Measurements from ENCODE around the gene TFAP2C.
"Not testable (repeated sequence)": the region's sequence is repeated elsewhere in the genome, so short reads cannot be mapped to it uniquely, and the experiment has no call there.

TFAP2C gene

DNA sequence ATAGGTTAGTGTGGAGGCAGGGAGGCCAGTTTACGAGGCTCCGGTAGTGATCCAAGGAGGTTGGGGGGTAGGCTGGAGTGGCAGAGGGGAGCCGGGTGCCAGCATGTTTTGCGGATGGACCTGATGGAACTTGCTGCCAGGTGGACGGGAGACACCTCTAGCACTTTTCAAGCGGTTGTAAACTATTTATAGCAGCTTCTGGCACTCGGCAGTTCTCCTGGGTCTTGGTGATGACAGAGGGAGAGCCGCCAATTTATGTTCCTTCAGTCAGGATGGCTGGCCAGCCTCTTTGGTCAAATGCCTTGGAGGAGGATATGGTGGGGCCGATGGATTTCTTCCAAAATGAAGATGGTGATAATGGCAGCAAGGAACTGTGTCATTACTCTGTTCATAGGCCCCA lies 28.8 kb downstream of the TFAP2C start:
- no peak for DNase-seq

DNA sequence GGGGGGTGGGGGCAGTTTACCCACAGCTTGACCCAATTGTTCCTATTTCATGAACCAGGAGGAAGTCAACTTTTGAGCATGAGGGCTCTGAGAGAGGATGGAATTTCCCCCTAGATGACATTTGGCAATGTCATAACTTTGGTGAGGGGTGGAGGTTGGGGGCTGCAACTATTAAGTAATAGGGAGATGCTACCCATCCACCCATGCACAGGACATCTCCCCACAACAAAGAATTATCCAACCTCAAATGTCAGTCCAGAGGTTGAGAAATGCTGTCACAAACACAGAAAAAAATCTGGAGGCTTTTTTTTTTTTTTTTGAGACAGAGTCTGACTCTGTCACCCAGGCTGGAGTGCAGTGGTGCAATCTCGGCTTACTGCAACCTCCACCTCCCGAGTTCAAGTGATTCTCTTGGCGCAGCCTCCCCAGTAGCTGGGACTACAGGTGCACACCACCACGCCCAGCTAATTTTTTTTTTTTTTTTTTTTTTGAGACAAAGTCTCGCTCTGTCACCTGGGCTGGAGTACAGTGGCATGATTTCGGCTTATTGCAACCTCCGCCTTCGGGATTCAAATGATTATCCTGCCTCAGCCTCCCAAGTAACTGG lies 29.3 kb downstream of the TFAP2C start:
- DNase-seq: not testable (repeated sequence)

DNA sequence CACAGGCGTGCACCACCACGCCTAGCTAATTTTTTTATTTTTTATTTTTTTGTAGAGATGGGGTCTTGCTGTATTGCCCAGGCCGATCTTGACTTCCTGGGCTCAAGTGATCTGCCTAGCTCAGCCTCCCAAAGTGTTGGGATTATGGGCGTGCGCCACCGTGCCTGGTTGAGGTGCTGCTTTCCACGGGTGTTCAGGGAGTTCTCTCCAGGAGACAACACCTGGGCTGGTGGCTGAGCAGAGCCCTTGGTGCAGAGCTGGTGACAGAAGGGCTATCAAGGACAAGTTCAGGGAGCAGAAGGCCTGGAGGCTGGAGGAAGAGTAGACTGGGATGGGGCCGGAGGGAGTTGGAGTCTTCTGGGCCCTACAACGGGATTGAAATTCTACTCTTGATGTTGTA lies 34.6 kb downstream of the TFAP2C start:
- no peak for DNase-seq

DNA sequence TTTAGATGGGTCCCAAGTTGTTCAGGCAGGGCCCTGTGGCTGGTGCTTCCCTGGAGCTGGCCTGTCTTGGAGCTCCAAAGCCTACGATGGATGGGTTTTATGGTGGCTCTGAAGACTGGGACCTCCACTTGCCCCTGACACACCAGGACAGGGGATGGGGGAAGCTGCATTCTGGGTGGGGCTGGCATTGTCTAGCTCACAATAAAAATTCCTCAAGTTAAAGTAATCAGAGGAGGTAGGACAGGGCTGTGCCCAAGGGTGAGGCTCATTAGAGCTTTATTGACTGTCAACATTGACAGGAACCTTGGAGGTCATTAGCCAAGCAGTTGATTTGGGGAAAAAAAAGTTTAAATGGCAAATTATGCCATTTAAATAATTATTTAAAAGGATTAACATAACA lies 35.7 kb downstream of the TFAP2C start:
- DNase-seq: no peak

DNA sequence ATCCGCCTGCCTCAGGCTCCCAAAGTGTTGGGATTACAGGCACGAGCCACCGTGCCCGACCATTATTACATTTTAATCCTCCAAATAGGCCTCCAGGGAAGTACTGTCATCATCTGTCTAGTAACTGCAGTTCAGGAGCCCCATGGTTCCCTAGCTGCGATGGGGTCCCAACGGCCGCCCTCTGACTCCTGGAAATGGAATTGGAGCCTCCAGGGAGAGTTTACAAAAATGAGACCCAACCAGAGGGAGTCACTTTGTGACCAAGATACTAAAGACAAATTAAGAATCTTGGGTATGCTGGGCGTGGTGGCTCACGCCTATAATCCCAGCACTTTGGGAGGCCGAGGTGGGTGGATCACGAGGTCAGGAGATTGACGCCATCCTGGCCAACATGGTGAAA lies 36.7 kb downstream of the TFAP2C start:
- DNase-seq: no peak

DNA sequence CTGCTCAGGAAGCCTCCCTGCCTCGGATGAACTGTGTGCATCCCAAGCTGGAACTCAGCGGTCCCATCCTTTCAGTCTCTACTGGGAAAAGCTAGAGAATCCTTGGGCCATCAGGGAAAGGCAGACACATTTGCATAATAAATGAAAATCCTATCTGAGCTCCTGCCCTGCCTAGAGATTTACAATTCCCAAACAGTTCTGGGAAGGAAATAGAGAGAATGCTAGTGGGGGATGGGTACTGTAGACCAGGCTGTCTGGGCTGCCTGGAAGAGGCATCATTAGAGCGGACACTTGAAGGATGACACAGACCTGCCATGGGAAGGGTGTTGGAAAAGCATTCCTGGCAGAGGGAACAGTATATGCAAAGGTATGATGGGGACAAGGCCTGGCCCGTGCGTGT lies 44.3 kb downstream of the TFAP2C start:
- DNase-seq: no peak

DNA sequence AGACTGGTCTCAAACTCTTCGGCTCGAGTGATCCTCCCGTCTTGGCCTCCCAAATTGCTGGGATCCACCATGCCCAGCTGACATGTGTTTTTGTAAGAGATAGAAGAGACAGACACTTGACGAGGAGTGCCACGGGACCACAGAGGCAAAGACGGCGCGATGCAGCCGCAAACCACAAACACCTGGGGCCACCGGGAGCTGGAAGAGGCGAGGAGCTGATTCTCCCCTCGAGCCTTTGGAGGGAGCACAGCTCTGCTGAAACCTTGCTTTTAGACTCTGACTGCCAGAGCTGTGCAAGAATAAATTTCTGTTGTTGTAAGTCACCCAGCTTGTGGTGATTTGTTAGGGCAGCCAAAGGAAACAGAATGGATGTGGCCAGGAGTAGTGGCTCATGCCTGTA lies 46.9 kb downstream of the TFAP2C start:
- DNase-seq: no peak

DNA sequence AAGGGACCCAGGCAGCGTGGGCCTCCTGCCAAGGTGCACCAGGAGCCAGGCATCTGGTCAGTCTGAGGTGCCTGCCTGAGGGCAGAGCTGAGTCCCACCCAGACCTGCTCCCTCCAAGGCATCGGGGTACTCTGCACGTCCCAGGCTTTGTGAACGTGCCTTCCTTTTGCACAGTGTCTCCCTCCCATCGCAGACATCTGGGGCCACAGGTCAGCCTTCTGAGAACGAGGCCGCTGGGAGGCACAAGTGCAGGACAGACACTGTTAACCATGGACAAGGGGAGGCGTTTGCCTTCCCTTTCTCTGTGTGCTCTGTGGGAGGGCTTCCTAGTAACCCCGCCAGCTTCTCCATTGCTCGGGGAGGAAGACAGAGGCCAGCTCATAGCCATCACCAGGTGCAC lies 47.6 kb downstream of the TFAP2C start:
- DNase-seq: no peak

DNA sequence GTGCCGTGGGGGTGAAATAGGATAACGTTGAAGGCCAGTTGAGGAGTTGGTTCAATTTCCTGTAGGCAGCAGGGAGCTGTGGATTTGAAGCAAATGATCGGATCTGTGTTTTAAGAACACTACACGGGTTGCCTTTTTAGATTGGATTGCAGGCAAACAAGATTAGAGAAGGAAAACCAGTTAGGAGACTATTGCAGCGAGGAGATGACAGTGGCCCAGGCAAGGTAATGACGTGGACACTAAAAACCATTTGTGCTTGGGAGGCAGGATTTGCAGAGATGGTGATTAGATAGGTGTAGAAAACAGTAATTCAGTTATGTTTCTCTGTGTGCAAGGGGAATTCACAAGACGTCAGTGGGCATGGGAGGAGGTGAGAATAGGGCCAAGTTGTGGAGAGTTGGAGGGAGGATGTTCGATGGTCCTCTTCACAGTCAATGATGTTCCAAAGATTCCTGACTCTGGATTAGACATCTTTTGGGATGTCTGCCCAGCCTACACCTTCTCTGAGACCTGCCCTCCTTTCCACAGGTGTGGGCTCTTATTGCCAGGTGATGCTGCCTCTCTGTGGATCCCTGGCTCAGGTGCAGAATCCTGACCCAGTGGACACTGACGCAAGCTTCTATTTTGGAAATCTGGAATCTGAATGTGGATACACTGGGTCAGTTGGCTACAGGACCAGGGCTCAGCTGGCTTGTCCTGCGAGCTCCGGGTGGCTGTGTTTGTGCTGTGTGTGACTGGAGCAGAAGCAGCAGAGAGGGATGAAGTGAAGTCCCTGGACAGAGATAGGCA lies 54.2 kb downstream of the TFAP2C start:
- DNase-seq: no peak

DNA sequence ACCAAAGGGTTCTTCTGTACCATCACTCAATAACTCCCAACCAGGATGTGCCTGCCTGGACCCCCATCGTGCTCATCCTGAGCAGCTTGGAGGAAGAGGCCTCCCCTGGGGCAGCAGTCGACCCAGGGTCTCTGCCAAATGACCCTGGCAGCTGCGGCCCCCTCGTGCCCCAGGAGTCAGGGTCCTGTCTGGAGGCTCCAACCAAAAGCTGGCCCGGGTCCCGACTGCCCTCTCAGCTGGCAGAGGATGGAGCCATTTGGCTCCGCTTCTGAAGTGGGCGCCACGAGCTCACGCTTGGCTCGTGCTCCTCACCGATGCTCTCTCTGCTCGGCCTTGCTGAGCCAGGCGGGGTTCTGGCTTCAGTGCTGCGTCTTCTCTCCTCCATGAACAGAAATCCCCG lies 56.8 kb downstream of the TFAP2C start:
- no peak for DNase-seq

DNA sequence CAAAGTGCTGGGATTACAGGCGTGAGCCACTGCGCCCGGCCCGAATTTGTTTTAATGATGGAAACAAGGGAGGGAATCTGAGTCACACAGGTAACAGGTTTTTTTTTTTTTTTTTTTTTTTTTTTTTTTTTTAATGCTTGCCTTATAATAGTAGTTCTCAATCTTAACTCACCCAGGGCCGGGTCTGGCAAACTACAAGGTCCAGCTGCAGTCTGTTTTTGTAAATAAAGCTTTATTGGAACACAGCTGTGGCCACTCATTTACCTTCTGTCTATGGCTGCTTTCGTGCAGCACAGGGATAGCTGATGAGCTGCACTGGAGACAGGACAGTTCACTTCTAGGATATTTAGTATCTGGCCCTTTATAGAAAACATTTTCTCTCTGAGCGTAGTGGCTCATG lies 58.0 kb downstream of the TFAP2C start:
- no peak for DNase-seq

DNA sequence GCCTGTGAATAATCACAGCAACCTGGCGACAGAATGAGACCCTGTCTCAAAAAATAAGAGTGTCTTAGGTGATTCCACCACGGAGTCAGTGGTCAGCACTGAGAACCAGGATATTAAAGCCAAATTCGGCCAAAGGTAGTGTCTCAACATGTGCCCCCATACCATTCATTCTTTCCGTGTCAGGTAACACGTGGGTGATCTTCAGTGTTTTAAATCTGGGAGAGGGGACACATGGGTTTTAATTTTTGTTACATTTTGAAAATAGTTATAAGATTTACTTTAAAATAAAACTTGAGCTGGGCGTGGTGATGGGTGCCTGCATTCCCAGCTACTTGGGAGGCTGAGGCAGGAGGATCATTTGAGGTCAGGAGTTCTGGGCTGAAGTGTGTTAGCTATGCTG lies 59.0 kb downstream of the TFAP2C start:
- DNase-seq: no peak
